ENCODE measurements around the gene OST4.

Gene OST4

GRCh38 chr2:27050996-27051901 lies 20.2 kb downstream of the OST4 start, which contains the start of gene AGBL5:
TSS of gene AGBL5 (plus strand) at chr2:27051668. CDS start at chr2:27052959, 1,291 bp downstream.
- peak; percentile 91 for DNase-seq

DNA sequence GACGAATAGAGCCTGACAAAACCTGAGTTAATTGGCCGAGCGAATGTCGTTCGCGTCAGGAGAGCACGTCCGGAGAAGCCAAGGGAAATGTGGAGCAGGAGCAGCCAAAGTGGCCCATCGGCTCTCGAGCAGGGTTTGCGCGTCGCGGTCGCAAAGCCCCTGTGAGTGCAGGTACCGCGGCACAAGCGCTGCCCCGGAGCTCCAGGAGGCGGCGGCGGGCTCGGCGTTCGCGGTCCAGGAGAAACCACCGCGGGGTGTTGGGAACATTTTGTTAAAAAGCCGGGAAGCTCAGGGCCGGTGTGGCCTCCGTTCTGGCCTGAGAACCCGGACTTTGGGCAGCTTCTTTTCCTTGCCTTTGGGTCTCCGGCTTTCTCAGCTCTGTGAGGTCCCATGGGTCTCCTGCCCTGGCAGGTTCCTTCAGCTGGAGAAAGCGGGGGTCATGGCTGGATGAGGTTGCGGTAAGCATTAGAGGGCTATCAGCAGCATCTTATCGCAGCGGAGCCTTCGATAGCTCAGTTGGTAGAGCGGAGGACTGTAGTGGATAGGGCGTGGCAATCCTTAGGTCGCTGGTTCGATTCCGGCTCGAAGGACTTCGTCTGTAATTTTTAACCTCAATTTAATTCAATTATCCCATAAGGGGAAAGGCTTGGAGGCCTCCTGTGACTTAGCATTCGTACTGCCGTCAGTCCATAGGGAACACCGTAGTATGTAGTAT lies 21.0 kb downstream of the OST4 start:
- peak; percentile 87 for DNase-seq

DNA sequence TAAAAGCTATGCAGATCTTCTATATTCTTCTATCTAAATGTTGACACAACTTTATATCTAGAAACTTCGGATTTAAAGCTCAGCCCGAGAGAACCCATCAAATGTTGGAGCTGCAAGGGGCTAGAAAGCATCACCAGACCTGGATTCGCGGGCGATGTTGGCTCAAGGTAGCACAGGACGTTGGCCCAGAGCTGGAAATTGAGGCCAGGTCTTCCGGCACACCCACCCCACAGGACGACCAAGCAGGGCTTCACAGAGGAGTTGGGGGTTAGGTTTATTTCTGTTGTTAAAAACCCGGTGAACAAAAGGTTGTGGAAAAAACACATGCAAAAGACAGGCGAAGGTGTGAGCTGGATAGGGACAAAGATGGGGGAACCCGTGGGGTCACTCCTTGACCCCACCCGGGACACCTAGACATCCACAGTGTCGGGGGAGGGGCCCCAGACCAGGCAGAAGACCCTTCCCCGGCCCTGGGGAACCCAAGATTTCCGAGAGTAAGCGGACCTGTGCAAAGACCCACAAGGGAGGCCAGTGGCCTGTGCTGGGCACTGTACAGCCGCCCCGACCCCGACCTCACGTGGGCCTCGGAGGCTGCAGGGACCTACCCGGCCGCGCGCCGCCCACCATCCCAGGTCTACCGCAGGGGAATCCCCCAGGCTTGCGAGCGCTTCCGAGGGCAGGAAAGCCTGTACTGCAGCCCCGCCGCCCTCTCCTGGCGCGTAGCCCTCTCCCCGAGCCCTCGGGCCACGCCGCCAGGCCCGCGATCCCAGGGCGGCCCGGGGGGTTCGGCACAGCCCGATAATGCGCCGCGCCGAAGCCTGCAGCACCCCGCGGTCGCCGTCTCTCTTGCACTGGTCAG lies 21.8 kb downstream of the OST4 start:
- no peak for DNase-seq

- DNase-seq: no peak
Measured at GRCh38 chr2:27042985-27043634, 28.3 kb downstream of the OST4 start.

DNA sequence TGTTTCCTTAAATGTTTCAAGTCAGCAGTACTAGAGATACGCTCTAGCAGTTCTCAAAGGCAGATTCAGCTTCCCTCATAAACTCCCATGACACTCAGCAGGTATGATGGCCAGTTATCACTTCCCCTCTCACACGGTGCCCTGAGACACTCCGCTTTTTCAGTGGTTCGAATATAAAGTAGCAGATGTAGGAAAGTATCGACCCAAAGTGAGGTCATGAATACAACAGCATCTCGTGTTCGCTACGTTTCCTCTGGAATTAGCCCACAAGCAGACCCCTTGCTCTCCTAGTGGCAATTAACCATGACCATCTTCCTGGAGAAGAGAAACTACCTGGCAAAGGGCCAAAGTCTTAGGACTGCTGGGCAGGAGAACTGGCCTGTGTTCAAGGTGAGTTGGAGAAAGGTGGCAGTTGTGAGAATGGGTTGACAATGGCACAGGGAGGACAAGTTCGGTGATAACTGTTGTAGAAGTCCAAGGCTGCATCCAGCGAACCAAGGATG lies 29.2 kb downstream of the OST4 start:
- DNase-seq: no peak

- DNase-seq: no peak
Measured at GRCh38 chr2:27041752-27042151, 29.7 kb downstream of the OST4 start.

GRCh38 chr2:27040282-27040681 lies 31.2 kb downstream of the OST4 start:
- DNase-seq: no peak

DNA sequence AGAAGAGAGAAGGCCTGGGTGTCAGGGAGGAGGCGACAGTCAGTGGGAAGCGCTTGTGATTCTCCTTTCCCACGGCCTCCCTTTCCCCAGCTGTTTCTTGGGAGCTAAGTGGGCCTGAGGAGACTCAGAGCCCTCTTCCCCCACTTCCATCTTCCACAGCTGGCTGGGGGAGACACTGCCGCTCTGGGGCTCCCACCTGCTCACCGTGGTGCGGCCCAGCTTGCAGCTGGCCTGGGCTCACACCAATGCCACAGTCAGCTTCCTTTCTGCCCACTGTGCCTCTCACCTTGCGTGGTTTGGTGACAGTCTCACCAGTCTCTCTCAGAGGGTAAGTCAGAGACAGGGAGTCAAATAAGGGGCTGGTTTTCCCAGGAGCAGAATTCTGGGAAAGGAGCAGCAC lies 31.6 kb downstream of the OST4 start:
- no peak for DNase-seq

DNA sequence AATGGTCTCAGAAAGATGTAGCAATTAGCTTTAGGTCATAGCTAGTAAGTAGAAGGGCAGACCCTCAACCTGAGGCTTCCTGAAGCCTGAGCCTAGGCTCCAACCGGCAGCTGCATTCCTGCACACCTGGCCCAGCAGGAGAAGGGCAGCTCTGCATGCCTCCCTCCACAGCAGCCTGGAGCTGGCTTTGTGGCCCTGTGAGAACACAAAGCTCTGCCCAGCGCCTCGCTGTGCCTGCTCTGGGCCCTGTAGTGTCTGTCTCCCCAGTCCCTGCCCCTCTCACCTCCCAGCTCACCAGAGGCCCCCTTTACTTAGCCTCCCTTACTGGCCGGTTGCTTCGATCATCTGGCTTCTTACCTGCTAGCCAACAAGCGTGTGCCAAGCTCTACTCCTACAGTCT lies 32.0 kb downstream of the OST4 start:
- DNase-seq: no peak

GRCh38 chr2:27038631-27039339 lies 32.7 kb downstream of the OST4 start:
- no peak for DNase-seq

DNA sequence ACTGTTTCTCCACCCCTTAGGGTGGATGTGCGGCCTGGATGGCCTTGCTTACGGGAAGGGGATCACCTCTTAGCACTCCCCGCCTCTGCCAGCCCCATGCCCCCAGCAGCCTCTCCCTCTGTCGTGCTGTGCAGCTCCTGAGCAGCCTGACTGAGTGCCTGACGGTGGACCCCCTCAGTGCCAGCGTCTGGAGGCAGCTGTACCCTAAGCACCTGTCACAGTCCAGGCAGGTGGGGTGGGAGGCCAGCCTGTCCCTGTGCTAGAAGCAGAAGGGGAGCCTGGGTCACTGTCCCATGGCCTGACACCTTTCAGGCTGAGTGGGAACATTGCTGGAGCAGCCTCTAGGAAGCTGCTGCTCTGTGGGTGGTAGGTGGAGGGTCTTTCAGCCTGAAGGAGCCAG lies 33.4 kb downstream of the OST4 start:
- DNase-seq: no peak

- no peak for DNase-seq
Measured at GRCh38 chr2:27033253-27033852, 38.1 kb downstream of the OST4 start.

DNA sequence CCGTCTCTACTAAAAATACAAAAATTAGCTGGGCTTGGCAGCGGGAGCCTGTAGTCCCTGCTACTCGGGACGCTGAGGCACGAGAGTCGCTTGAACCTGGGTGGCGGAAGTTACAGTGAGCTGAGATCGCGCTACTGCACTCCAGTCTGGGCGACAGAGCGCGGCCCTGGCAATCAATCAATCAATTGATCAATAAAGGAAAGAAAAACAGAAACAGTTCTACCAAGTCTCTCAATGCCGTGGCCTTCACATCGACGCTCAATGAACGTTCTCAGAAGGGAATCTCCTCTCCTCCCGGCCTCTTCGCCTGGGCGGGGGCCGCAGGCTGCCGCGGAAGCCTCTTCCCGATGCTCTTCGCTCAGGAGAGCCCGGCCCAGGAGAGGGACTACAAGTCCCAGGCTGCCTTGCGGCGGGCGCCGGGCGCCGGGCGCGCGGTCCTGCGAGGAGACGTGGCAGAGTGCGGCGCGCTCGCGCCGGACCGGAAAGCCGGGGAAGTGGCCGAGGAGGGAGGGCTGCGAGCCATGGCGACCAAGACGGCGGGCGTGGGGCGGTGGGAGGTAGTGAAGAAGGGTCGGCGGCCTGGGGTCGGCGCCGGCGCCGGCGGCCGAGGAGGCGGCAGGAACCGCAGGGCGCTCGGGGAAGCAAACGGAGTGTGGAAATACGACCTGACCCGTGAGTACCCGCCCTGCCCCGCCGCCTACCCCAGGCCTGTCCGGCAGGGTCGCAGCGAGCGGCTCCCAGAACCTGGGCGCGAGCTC lies 38.8 kb downstream of the OST4 start, which contains the start of gene TMEM214:
Gene TMEM214 (plus strand): TSS at position 471 of the 758 bp plus-strand sequence. CDS start 51 bp downstream, at position 522.
- DNase-seq: peak; percentile 83

DNA sequence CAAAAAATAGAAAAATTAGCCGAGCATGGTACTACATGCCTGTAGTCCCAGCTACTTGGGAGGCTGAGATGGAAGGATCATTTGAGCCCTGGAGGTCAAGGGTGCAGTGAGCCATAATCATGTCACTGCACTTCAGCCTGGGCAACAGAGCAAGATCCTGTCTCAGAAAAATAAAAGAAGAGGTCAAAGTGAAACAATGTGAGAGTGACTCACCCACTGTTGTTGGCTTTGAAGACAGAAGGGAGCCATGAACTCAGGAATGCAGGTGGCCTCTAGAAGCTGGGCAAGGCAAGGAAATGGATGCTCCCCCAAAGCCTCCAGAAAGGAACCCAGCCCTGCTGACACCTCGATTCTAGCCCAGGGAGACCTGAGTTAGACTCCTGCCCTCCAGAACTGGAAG lies 42.4 kb downstream of the OST4 start:
- no peak for DNase-seq

DNA sequence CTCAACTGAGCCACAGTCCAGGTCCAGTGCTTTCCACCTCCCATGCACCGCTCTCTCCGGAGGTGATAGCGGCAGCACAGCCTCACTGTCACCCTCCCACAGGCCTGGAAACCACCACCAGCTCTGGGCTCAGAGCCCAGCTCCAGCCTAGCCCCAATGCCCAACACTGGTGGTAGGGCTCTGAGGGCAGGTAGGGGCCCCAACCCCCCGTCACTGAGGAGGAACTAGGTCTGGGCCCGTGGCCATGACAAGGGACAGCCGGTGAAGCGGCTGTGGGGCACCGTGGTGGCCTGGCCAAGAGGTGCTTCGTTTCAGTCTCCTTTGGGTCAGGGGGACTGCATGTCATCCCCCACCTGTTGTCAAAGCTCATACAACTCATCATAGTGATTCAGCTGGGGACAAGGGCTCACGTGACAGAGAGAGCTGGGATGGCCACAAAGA lies 44.2 kb downstream of the OST4 start:
- DNase-seq: no peak

DNA sequence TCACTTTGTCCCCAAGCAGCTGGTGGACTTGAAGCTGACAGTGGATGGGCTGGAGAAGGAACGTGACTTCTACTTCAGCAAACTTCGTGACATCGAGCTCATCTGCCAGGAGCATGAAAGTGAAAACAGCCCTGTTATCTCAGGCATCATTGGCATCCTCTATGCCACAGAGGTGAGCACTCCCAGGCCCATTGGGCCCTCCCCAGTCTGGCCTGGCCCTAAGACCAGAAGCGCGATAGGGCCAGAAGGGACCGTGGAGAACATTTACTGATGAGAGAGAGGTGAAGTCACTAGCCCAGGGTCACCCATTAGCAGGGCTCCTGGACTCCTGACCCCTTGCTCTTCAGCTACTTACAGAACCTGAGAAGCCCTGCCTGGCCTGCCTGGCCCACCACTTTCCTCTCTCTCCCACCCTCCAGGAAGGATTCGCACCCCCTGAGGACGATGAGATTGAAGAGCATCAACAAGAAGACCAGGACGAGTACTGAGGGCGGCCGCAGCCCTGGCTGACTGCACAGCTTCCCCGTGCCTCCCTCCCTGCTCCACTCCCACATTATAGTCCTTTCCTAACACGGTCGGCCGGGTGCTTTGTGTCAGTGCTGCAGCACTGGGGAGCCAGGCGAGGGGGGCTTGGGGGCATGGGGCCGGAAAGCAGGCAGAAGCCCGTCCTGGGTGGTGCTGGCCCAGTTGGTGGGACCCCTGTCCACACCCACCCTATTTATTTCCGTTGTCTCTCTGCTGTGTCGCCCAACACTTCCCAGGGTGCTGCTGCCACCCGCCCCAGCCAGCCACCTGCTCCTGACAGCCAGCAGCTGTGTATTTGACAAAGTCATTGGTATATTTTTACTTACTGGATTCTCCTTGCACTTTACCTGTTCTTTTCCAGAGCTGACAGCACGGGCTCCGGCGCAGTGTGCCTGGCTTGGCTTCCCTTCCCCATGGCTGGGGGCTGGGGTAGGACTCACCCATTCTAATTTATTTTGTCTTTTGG lies 45.3 kb downstream of the OST4 start:
- DNase-seq: no peak

DNA sequence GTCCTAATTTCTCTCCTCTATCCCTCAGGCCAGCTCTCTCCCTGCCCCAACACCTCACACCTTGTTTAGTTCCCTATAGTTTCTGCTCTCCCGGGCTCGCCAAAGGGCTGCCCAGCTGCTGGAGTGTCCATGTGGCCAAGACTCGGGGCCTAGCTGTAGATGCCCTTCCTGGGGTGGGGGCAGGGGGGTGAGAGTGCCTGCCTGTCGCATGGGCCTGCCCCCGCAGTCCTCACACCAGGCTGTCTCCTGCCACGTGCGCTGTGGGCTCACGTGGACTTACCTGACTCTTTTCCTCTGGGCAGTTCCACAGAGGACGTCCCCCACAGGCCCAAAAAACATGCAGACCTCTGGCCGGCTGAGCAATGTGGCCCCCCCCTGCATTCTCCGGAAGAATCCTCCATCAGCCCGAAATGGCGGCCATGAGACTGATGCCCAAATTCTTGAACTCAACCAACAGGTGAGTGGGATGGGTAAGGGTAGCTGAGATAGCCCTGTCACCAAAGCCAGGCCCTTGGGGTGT lies 46.1 kb downstream of the OST4 start:
- DNase-seq: no peak

GRCh38 chr2:27024812-27025211 lies 46.6 kb downstream of the OST4 start:
- DNase-seq: no peak

DNA sequence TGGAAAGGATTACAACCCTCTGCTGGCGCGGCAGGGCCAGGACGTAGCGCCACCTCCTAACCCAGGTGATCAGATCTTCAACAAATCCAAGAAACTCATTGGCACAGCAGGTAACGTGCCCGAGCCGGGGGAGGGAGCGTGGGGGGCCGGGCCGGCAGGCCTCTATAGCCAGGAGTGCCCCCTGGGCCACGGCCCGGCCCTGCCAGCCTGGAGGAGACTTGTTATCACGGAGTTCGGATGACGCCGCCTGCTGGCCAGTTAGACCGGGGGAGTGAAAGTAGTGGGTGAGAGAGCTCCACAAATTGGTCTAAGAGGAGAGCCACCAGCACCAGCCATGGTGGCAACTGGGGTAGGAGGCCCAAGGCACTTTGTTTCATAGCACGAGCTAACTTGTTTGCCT lies 47.3 kb downstream of the OST4 start:
- no peak for DNase-seq

All from GDM1 (cell line).